Fibroblast of skin of right biceps (primary cell): ENCODE data around the gene XPO6.
A peak's percentile ranks its signal among the peaks of the same experiment; 100 is the strongest.
"Not testable (repeated sequence)": the region's sequence is repeated elsewhere in the genome, so short reads cannot be mapped to it uniquely, and the experiment has no call there.

Experiments
- DNase-seq: peaks from one replicate; pipeline ENCODE4 v3.0.0-alpha.2; 2013

The XPO6 gene

DNA sequence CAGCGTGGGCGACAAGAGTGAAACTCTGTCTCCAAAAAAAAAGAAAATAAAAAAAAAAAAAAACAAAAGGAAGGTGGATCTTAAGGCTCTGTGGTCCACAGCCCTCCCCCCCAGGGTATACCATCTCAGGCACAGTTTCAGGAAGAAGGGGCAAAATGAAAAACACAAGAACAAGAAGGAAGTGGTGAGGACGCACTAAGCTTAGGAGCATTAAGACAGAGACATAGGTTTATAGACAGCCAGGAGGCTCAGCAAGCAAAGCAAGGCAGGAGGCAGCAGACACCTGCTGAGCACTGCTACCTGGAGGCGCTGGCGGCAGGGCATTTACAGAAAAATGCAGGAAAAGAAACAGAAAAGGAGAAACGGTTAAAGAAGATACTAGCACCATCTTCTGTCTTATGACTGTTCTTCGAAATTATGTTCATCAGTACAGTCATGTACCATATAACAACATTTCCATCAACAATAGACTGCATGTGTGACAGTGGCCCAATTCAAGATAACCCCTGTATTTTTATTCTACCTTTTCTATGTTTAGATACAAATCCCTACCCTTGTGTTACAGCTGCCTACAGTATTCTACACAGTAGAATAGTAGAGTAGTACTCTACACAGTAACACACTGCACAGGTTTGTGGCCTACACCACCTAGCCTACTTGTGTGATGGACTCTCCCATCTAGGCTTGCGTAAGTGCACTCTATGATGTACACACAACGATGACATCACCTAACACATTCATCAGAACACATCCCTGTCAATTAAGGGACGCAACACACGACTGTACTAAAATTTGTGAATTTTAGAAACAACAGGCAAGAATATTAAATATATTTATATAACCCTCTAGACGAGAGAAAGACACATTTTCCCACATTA is 62.5 kb downstream of the XPO6 start:
- no peak for DNase-seq

DNA sequence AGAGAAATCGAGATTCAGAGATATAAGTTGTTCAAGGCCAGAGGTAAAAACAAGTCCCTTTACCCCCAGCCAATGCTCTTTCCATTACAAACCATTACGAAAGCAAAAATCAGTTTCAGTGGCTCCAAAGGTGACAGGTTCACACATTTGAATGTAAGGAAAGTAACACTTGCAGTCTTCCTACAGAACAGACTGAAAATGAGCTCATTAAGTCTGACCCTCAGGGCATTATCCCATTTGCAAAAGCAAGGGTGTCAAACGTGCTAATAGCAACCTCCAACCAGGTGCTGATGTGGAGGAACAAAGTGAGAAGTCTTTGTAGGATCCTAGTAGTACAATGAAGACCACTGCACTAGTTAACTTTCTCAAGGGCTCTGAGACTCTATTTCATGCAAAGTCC is 65.2 kb downstream of the XPO6 start:
- DNase-seq: no peak

DNA sequence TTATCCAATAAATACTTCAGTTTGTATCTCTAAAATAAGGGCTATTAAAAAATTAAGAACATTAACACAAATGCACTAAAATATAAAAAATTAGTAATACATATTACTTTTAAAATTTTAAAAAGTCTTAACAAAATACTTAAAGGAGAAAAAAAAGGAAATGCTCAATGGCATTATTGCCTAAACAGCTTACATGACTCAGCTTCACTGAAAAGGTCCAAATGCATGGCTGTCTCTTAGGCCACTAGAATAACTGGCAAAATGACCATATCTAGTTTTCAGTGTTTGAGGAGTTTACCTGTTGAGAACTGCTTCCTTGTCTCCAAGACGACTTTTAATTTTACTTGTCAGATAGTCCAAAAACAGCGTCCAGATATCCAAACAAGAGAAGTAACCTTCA is 66.0 kb downstream of the XPO6 start:
- no peak for DNase-seq

DNA sequence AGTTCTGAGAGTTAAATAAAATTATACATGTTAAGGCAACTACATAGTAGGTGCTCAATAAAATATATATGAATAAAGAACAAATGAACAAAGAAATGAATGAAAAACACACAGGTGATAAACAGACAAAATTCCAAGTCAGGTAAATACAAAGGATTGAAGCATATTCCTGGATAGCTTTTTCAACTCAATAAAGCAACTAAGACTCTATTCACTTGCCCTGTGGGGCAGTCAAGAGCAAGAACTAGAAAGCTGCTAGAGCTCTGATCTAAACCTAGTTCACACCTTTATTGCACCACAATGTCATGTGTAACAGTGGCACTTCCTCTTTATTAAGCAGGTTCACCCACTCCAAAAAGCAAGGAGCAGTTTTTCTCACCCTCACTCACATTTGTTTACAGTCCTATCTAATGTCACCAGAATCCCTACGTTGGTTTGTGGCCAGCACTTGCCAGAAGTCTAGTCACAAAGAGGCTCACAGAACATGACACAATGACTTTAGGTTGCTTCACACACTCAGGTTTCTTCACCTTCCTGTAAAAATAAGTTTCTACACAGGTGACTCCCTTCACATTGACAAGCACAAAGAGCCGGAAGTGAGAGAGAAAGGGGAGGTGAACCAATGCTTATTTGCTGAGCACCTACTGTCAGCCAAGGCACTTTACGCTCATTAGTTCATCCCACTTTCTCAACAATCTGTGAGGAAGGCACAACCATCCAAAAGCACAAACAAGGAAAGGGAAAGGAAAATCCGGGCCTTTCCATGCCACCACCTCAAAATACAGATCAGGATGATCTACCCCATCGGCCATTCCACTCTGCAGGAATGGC is 70.8 kb downstream of the XPO6 start:
- no peak for DNase-seq

DNA sequence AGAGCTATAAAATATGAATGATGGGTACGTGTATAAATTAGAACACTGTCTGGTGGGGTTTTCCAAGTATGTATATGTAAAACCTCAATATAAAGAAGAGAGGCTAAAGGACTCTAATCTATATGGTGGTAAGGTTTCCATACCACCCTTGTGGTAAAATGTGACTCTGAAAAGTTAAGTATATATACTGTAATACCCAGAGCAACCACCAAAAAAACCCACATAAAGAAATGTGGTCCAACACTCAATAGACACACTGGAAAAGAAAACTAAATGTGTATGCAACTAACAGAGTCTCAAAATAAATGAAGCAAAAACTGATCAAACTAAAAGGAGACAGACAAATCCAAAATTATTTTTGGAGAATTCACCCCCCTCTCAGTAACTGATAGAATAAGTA is 72.2 kb downstream of the XPO6 start:
- no peak for DNase-seq

DNA sequence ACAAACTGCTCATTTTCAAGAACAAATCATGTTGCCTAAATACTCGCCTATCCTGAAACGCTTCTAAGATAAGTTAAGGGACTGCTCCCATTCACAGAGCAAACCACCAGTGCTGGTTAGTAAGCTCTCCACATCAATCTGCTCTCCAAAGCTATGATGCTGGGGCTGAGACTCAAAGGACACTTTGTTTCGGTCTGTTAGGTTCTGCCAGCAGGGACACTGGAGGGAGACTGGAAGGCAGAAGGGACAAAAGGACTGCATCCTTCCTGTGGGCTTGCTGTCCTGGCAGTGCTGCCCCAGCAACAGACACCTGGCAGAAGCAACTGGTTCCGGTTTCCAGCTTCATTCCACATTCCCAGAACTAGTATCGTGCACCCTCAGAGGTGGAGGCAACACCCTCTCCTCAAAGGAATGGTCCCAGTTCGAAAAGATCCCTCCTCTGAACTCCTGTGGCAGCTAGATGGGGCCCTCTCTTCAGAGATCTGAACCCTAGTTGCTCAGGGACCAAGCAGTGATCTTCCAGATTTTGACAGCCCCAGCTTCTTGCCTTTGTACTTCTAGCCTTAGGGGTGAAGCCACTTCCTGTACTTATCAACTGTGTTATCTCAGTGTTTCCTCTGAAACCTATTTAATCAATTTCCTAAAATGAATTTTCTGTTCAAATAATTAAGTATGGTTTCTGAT is 74.9 kb downstream of the XPO6 start:
- no peak for DNase-seq

DNA sequence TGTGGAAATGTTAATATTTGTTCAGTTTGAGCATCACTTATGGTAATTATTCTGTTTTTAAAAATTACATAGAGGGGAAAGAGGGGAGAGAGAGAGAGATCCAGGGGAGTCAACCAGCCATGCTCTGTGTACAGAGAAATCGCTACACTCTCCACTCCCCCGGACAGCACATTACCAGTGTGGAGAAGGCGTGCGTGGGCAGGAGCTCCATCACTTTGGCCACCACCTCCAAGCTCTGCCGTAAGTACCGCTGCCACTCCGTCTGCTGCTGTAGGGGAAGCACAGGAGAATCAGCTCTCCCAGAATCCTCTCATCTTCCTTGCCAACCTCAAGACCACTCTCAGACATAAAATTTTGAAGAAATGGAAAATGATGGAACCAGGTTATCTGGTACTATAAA is 78.1 kb downstream of the XPO6 start:
- DNase-seq: no peak

DNA sequence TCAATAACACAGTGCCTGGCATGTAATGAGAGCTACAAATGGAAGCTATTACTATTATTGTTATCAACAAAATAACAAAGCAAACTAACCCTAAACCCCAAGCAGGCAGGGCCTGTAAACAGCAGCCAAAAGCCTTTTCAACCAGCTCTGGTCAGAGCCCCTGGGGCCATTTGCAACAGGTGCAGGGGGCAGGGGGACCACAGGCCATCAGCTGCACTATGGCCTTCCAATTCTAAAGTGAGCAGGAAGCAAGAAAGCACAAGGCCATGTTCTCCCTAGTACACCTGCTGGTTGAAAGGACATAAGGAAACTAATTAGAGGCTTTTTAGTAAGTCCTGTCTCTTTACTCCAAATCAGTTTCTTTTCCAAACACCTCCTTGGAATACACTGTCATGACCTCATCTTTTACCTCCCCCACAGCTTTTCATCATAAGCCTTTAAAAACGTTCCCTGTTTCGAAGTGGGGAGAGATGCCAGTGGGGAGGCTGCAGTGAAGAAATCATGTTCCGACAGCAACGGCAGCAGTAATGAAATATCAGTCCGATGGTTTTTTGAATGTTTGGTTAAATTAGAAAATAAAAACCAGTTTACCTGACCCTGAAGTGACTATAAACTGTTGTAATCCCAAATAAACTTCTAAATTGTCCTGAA is 79.9 kb downstream of the XPO6 start:
- no peak for DNase-seq

DNA sequence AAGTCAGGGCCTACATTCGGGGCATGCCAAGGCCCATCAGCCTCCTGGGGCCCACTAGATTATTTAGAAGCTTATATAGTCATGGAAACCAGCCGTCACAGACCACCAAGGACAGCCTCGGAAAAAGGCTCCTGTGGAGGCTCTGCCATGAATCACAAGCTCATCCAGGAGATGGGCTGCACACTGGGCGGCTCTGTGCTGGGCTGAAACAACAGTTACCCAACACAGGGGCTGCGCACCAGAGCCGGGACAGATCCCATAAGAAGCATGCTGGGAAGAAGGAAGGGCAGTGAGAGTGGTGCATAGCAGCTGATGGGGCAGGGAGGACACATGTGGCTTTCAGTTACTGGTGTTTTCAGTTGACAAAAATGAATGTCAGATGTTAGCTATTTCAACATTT is 80.6 kb downstream of the XPO6 start:
- no peak for DNase-seq

DNA sequence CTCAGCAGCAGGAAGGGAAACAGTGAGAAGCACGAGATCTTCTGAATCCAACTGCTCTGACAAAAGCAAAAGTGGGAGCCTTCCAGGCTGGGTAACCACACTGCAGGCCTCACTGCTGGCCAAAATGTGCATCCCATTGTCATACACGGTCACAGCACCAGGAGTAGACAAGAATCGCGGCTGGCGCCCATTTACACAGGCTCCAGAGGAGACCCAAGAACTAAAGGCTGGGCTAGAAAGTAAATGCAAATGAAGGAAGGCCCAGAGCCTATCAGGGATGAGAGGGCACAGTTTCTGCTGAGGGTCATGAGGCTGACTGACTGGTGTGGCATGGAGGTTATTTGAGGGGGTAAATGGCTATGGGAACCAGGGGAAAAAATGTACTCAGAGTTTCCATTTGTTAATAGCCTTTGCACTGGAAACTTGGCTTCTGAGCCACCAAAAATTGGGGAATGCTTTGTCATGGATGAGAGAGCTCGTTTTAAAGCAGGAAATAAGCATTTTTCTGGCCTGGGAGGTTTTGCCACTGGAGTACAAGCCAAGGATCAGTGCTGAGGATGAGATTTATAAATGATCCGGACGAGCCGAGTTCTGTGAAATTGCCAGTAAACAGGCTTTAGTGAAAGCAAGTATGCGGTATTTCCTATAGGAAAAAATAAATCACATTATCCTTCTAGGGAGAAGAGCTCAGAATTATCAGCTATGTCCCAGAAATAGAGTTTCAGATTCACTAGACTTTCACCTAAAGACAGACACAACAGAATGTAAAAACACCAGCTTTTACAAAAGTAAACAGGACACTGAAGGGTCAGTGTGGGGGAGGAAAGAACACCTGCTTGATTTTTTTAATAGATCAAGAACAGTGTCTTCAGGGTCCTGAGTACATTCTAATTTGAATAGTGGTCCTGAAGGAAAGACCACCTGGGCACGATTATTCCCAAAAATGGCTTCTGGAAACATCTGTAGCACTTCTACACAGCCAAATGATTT is 81.4 kb downstream of the XPO6 start:
- DNase-seq: peak; percentile 13

DNA sequence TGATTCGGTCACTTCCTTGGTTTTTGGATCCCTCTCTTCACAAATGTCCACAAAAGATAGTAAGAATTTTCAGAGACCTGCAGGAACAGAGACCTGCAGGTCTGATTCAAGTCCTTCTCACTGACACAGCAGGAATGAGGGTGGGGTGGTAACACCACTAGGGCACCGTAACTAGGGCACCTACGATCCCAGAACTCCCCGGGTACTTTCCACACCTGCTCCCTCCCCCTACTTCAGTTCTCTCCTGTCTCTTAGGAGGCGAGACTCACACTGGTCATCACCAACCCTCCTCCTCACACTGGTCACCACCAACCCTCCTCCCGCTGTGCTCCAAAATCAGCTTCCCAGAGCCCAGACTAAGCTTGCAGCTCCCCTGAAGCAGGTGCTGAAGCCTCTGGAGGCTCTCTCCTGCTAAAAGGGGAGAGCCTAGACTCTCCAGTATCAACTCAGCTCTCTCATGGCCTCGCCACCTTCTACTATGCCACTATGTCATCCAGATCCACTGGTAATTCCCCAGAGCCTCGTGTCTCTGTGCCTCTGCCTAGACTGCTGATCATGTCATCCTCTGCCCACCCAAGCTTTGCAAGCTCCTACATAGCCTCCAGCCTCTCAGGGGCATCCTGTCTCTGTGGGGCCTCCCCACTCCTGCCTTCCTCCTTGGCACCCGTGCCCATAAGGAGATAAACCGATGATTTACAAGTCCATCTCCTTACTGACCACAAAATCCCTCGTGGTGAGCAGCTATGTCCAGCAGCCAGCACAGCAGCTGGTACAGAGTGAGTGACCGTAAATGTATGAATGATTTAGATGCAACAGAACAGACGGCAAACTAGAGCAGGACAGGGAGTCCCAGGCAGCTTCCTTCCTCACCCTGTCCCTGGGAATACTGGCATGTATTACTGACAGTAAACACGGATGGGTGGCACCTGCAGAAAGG is 84.8 kb downstream of the XPO6 start:
- DNase-seq: no peak

DNA sequence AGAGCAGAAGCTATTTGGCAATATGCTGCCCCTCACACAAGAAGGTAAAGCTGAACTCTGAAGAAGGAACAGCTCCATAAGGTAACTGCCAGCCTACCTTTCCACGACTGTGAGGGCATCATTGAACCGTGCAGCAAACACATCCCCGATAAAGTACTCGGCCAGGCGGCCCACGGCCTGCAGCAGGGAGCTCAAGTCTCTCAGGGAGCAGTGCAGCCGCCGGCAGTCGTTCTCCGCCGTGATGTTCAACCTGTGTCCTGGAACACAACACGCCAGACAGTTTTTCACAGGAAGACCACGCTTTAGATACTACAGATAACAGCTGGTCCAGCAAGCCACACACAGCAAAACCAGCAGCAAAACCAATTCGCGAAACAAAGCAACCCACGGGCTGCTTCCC is 86.2 kb downstream of the XPO6 start:
- no peak for DNase-seq

DNA sequence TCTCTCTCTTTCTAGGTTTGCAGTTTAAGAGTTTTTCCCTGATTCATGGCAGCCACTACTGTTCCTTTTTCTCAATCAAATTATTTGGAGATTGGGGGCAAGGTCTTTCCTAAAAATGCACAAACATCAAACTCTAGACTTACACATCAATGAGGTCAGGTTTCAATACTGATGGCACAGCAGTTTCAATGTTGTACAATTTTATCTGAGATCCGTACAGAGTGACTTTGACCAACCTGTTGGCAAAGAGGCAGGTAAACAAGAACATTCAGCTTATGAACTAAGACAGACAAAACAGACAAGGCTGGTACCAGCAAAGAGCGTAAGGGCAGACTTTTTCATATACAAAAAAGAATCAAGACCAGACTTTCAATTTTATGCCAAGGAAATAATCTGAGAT is 90.2 kb downstream of the XPO6 start:
- DNase-seq: no peak

DNA sequence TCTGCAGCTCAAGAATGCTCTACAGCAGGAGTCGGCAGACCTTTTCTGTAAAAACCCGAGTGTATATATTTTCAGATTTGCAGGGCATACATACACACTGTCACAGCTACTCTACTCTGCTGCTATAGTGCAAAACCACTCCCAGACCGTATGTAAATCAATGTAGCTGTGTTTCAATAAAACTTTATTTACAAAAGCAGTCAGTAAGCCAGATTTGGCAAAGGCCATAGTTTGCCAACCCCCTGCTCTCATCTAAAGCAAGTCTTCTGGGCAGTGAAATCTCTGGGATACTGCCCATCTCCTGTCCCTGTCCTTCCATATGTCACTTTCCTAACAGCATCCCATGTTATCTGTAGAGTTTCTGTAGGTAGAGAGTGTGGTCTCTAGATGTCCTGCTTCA is 91.0 kb downstream of the XPO6 start:
- DNase-seq: no peak

DNA sequence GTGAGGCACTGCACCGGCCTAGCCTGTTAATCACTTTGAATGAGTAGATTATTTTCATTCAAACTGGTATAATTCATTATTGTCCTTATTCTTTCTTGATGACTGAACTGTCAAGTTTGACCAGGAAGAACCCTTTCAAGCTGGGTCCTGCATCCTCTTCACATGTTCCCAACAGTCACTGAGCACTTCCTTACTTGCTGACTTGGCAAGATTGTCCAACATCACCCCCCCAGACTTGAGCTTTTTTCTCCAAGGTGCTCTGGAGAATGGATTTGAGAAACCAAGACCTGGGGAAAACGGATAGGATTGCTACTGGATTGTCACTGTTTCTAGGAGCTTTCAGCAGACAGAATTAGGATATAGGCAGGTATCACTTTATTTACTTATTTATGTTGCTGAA is 93.1 kb downstream of the XPO6 start:
- no peak for DNase-seq

DNA sequence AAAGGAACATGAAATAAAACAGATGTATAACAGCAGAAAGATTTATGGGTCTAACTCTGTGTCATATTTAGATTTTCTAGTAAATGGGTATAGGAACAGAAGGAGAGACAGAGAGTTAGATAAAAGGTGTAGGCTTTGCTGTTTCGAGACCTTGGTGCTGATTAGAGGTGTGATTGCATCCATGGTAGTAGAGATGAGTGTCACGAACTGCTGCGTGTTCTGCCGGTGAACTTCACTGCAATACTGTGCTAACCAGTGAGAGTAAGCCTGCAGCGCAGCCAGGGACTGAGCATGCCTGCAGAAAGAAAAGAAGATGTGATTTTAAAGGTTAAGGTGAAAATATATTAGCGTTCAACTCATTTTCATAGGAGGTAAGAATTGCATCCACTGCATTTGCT is 94.6 kb downstream of the XPO6 start:
- DNase-seq: no peak

DNA sequence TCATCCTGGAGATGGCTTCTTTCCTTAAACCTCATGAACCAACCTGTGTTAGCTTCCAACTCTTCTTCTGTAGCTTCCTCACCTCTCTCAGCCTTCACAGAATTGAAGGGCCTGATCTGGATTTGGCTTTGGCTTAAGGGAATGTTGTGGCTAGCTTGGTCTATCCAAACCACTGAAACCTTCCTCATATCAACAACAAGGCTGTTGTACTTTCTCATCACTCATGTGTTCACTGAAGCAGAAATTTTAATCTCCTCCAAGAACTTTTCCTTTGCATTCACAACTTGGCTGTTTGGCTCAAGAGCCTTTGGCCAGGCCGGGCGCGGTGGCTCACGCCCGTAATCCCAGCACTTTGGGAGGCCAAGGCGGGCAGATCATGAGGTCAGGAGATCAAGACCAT is 95.9 kb downstream of the XPO6 start:
- not testable (repeated sequence) for DNase-seq

DNA sequence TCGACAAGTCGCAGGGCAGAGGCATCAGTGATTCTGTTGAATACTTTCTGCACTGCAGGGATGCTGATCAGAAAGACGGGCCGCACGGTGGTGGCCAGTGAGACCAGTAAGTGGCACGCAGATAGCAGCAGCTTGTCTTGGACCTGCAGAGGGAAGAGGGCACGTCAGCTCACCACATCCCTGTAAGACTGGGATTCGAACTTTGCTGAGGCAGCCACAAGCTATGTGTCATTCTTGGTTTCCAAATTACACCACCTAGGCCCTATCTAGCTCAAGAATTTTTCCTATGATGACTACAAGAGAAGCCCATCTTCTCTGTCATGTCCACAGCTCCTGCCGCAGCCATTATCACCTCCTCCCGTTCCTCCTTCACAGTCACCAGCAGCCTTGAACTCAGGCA is 98.9 kb downstream of the XPO6 start:
- no peak for DNase-seq

DNA sequence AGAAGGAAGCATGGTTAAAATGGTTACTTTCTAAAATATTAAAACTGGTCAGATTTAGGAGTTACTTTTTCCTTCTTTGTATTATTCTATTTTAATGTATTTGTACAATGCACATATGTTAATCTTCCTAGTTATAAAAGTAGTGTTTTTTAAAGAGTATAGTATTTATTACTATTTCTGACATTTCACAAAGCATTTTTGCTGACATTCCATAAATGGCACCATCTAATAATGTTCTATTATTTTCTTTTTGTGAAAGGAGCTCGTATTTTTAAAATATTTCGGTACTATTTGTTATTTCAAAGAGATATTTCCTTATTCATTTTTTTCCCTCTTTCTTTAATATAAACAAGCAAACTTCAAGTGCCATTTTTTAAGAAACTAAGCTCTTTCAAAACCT is 100.8 kb downstream of the XPO6 start:
- DNase-seq: no peak

DNA sequence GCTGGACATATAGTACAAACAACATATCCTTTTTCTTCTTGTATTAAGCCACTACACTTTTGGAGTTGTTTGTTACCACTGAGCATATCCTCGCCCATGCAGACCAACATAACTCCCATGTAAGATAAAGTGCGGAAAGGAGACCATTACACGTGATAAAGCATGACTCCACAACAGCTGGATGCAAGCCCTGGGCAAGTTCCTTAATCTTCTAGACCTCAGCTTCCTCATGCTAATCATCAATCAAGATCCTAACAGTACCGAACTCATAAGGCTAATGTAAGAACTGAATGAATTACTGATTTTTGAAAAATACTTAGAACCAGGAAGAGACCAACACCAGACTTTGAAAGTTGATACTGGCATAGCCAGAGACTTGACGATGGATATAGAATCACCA is 101.3 kb downstream of the XPO6 start:
- DNase-seq: no peak

DNA sequence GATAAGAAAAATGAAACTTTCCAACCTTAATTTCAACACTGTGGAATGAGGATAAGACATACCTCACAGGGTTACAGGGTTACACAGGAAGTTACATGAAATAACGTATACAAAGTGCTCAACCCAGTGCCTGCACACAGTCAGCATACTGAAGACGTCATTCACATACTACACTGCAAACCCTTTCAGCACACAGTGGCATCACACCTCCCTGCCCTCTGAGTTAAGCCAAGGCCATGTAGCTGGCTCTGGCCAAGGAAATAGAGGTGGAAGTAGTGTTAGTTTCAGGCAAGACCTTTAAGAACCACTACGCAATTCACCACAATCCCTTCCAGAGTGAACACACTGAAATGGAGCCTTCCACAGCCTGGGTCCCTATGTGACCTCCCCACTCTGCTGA is 101.7 kb downstream of the XPO6 start:
- no peak for DNase-seq
